RWPE2 (cell line): Measurements from ENCODE around the gene RAX2.

ENCODE experiments used
- ATAC-seq: fragments of 200-7000 bp; cut with Tn5 transposase; 3 replicates; pipeline ENCODE4 v1.9.1; 2021; ENCODE audit warnings: low read depth
- DNase-seq: peaks from one replicate; pipeline ENCODE4 v3.0.0-alpha.2; 2020; ENCODE audit warnings: low spot score
- H3K27ac ChIP-seq: fragments of 450-650 bp; 2 replicates; pipeline ENCODE4 v1.5.1; 2017; ENCODE audit warnings: mild to moderate bottlenecking; ENCODE audit not compliant: poor library complexity, severe bottlenecking
- H3K27me3 ChIP-seq: fragments of 250-450 bp; sonication (Bioruptor Pico); 2 replicates; pipeline ENCODE4 v1.5.1; 2021; ENCODE audit warnings: mild to moderate bottlenecking, moderate library complexity; ENCODE audit not compliant: insufficient read depth, poor library complexity, severe bottlenecking
- H3K36me3 ChIP-seq: fragments of 250-450 bp; sonication (Bioruptor Pico); 2 replicates; pipeline ENCODE4 v1.5.1; 2020; ENCODE audit warnings: low read depth, mild to moderate bottlenecking, moderate library complexity
- H3K4me1 ChIP-seq: fragments of 250-450 bp; sonication (Bioruptor Pico); 2 replicates; pipeline ENCODE4 v1.5.1; 2021; ENCODE audit warnings: mild to moderate bottlenecking, moderate library complexity; ENCODE audit not compliant: insufficient read depth, poor library complexity, severe bottlenecking
- H3K4me3 ChIP-seq: fragments of 250-450 bp; sonication (Bioruptor Pico); 2 replicates; pipeline ENCODE4 v1.5.1; 2021; ENCODE audit warnings: mild to moderate bottlenecking, moderate library complexity; ENCODE audit not compliant: severe bottlenecking
- H3K9me3 ChIP-seq: fragments of 250-450 bp; sonication (Bioruptor Pico); 2 replicates; pipeline ENCODE4 v1.5.1; 2021; ENCODE audit warnings: mild to moderate bottlenecking, moderate library complexity; ENCODE audit not compliant: severe bottlenecking
- TF ChIP-seq, protein P1 (sequence below): fragments of 450-650 bp; IDR thresholded peaks from one replicate; pipeline ENCODE4 v1.5.1; 2017; ENCODE audit warnings: mild to moderate bottlenecking, moderate library complexity; ENCODE audit not compliant: poor library complexity, severe bottlenecking

RAX2 gene

DNA sequence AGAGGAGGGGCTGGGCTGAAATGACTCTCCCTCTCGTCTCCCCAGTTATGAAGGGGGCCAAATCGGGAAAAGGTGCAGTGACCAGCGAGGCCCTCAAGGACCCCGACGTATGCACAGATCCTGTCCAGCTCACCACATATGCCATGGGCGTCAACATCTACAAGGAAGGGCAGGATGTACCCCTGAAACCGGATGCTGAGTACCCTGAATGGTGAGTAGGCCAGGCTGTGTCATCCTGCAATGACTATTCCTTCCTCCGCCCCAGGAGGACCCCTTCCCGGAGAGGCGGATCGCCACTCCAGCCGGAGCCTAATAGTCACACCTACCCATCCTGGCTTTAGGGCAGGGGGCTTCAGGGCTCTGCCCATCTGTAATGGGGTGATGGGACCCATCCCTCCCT is 6.9 kb downstream of the RAX2 start:
- no peaks in the 10 kb centered on the region for H3K9me3 ChIP-seq
- ATAC-seq (no peak), DNase-seq (no peak)
- H3K36me3 ChIP-seq: peaks cover 8% of the 10 kb centered on the region; the same call in 1 of the 2 replicates
- no peak overlapping the region for H3K4me3 ChIP-seq
- H3K4me1 ChIP-seq: no peaks in the 10 kb centered on the region
- TF ChIP-seq, protein P1, sequence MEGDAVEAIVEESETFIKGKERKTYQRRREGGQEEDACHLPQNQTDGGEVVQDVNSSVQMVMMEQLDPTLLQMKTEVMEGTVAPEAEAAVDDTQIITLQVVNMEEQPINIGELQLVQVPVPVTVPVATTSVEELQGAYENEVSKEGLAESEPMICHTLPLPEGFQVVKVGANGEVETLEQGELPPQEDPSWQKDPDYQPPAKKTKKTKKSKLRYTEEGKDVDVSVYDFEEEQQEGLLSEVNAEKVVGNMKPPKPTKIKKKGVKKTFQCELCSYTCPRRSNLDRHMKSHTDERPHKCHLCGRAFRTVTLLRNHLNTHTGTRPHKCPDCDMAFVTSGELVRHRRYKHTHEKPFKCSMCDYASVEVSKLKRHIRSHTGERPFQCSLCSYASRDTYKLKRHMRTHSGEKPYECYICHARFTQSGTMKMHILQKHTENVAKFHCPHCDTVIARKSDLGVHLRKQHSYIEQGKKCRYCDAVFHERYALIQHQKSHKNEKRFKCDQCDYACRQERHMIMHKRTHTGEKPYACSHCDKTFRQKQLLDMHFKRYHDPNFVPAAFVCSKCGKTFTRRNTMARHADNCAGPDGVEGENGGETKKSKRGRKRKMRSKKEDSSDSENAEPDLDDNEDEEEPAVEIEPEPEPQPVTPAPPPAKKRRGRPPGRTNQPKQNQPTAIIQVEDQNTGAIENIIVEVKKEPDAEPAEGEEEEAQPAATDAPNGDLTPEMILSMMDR: no peak
- H3K27ac ChIP-seq: no peak overlapping the region
- H3K27me3 ChIP-seq: no peaks in the 10 kb centered on the region

DNA sequence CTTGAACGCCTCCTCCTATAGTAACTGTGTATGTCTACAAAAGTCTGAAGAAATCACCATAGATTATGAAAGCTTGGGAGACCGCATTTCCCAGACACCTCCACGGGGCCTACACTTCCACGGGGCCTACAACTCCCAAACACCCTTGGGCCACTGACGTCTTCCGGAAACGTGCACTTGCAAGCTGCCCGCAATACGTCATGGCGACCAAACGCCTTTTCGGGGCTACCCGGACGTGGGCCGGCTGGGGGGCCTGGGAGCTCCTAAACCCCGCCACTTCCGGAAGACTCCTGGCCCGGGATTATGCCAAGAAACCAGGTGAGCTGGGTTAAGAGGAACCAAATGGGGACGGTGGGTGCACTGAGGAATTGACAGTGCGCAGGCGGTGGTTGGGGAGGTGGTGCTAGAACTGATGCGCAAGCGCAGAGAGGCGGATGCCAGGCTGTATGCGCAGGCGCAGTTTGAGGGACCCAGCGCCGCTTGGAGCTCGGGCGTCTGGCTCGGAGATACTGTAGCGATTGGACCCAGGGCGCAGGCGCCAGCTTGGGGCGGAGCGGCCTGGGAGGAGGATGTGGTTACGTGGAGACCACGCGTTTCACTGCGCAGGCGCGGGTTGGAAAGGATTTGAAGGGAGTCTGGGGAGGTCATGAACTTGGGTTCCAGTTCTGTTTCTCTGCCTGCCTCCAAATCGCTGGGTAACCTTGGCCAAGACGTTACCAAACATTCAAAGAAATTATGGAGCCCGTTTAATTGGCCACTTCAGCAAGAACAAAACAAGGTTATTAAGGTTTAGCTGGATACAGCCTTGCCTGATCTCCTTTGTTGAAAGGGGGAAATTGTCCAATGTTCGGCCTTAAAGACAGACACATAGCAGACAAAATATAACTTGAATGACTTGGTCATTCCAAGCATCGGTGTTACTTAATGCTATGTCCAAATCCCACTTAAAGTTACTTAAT is 9.2 kb downstream of the RAX2 start, which contains the start of gene MRPL54:
TSS of gene MRPL54 (plus strand) at position 182 of the 959 bp plus-strand sequence. CDS start at position 201, 19 bp downstream.
- Histone ChIP-seq H3K36me3 (peaks cover 18% of the 10 kb centered on the region), H3K9me3 (no peaks in the 10 kb centered on the region), H3K4me3 (peak within 1 kb of the TSS; percentile 88), H3K27me3 (no peaks in the 10 kb centered on the region), H3K4me1 (no peaks in the 10 kb centered on the region), H3K27ac (peak within 1 kb of the TSS; percentile 76)
- TF ChIP-seq, protein P1: no peak
- DNase-seq: peak; percentile 96
- ATAC-seq: peak; percentile 91

DNA sequence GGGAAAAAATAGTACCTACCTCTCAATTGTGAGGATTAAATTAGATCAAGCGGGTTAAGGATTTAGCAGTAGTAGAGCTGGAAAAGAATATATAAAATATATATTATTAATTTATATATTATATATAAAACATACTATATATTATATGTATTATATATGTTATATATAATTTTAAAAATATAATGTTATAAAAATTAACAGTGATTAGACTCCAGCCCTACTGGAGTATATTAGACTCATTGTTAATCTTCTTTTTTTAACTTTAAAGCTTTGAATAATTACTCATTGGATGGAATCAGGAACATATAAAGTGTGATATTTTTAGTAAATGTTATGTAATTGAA is 9.9 kb downstream of the RAX2 start:
- peak overlapping the region; percentile 69 for H3K4me3 ChIP-seq
- DNase-seq (no peak), ATAC-seq (no peak)
- TF ChIP-seq, protein P1: no peak
- H3K4me1 ChIP-seq: no peaks in the 10 kb centered on the region
- peaks cover 18% of the 10 kb centered on the region for H3K36me3 ChIP-seq
- H3K27ac ChIP-seq: peak overlapping the region; percentile 76
- H3K9me3 ChIP-seq: no peaks in the 10 kb centered on the region
- no peaks in the 10 kb centered on the region for H3K27me3 ChIP-seq

DNA sequence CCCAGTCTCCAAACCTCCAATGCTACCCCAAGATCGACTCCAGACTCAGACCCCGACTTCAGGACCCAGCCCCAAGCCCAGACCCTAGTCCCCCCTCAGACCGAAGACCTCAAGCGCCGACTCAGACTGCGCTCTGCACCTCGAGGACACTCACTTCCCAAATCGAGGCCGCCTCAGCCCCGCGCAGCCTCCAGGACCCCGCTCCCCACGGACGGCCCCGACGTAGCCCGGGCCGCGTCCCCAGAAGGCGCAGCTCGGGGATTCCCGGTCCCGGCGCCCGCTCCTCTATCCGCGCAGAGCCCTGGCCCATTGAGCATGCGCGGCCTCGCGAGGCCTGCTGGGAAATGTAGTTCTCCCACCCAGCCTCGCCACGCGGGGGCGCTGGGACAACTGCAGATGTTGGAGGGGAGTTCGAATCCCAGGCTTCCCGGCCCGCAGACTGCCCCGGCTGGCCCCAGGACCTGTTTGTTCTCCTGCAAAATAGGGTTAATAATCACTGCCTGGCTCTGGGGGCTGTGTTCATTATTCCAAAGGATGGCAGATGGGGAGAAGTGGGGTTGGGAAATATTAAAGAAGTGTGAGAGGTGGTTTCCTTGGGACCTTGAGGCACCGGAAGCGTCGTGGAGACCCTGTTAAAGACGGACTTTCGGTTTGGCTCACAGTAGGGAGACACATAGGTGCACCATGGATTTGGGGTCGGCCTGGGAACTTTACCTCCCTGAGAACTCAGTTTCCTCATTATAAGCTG is 10.5 kb downstream of the RAX2 start, which contains the start of gene APBA3:
TSS of gene APBA3 (minus strand) at position 311 of the 748 bp plus-strand sequence. CDS start 1,428 bp downstream, outside the sequence.
- TF ChIP-seq, protein P1: peak; percentile 77
- peak within 1 kb of the TSS; percentile 88 for H3K4me3 ChIP-seq

More for the DNA sequence above, 10.5 kb downstream of the RAX2 start, which contains the start of gene APBA3:
- DNase-seq (no peak), ATAC-seq (peak; percentile 50; the same call in 2 of the 3 replicates)
- H3K27ac ChIP-seq: peak within 1 kb of the TSS; percentile 76
- H3K9me3 ChIP-seq: no peaks in the 10 kb centered on the region
- H3K36me3 ChIP-seq: peaks cover 18% of the 10 kb centered on the region
- H3K4me1 ChIP-seq: no peaks in the 10 kb centered on the region
- no peaks in the 10 kb centered on the region for H3K27me3 ChIP-seq
